Activated naive CD4-positive, alpha-beta T cell treated with anti-CD3 and anti-CD28 coated beads, Interleukin-2, amount 50 U/mL, for 24 hours (primary cell): Measurements from ENCODE around the gene PACSIN1.

Experiments
- H3K27ac Mint-ChIP-seq: one replicate; pipeline ENCODE4 v1.8.0; 2021; ENCODE audit warnings: mild to moderate bottlenecking, mixed read lengths
- H3K27me3 Mint-ChIP-seq: one replicate; pipeline ENCODE4 v1.8.0; 2021; ENCODE audit warnings: mixed read lengths
- H3K36me3 Mint-ChIP-seq: one replicate; pipeline ENCODE4 v1.8.0; 2021; ENCODE audit warnings: mixed read lengths
- H3K4me1 Mint-ChIP-seq: one replicate; pipeline ENCODE4 v1.8.0; 2021; ENCODE audit warnings: mixed read lengths
- H3K4me3 Mint-ChIP-seq: one replicate; pipeline ENCODE4 v1.8.0; 2021; ENCODE audit warnings: mild to moderate bottlenecking, mixed read lengths
- H3K9me3 Mint-ChIP-seq: one replicate; pipeline ENCODE4 v1.8.0; 2021; ENCODE audit warnings: mixed read lengths

Gene PACSIN1

DNA sequence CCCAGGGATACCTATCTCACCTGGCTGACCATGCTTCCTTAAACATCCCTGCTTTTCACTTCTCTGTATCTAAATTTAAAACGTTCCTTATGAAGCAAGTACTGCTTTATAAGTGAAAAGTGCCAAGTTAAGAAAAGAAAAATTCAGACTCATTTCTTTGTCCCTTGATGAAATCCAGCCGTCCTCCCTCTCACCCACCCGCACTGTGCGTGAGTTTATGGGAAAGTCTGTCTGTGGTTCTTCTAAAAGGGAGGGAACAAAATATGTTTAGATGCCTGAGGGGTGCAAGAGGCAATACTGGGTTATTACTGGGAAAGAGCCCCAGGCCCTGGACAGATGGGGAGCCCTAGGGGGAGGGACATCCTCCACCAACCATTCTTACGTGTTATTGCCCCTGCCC, 59.1 kb downstream of the PACSIN1 start:
- H3K9me3 Mint-ChIP-seq = no peaks in the 10 kb centered on the region
- H3K4me1 Mint-ChIP-seq = peaks cover 7% of the 10 kb centered on the region
- no peaks in the 10 kb centered on the region for H3K27me3 Mint-ChIP-seq
- H3K36me3 Mint-ChIP-seq = no peaks in the 10 kb centered on the region
- H3K27ac Mint-ChIP-seq = no peak overlapping the region
- H3K4me3 Mint-ChIP-seq = no peak overlapping the region

DNA sequence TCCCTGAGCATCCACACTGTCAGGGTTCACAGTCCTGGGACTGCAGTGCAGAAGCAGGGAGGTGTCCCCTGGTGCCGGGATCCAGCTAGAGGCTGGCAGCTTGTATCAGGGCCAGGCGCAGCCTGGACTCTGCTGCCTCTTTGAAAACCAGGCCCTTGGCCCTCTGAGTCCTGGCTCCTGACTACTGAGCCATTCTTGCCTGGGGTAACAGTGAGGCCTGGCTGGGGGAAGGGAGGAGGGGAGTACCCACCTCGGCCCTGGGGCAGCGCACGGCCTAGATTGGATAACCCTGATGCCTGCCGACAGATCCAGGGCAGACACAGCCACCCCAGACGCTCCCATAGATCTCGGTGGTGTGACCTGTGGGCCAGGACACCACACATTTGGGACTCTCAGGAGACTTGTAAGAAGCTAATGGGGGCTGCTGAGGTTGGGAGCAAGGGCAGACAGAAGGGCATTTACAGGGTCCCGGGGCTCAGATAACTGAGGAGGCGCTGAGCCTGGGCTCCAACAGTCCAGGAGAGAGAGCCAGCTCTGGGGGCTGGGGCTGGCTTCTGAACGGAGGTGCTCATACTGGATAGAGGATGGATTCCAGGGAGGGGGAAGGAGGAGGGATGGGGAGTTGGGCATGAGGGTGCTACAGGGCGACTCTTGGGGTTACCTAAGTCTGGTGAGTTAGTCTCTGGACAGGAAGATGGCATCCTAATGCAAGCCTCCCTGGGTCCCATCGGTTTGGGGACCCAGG, 59.7 kb downstream of the PACSIN1 start:
- H3K9me3 Mint-ChIP-seq = no peaks in the 10 kb centered on the region
- no peaks in the 10 kb centered on the region for H3K27me3 Mint-ChIP-seq
- H3K27ac Mint-ChIP-seq = no peak overlapping the region
- no peaks in the 10 kb centered on the region for H3K36me3 Mint-ChIP-seq
- no peak overlapping the region for H3K4me3 Mint-ChIP-seq
- H3K4me1 Mint-ChIP-seq = peaks cover 7% of the 10 kb centered on the region

DNA sequence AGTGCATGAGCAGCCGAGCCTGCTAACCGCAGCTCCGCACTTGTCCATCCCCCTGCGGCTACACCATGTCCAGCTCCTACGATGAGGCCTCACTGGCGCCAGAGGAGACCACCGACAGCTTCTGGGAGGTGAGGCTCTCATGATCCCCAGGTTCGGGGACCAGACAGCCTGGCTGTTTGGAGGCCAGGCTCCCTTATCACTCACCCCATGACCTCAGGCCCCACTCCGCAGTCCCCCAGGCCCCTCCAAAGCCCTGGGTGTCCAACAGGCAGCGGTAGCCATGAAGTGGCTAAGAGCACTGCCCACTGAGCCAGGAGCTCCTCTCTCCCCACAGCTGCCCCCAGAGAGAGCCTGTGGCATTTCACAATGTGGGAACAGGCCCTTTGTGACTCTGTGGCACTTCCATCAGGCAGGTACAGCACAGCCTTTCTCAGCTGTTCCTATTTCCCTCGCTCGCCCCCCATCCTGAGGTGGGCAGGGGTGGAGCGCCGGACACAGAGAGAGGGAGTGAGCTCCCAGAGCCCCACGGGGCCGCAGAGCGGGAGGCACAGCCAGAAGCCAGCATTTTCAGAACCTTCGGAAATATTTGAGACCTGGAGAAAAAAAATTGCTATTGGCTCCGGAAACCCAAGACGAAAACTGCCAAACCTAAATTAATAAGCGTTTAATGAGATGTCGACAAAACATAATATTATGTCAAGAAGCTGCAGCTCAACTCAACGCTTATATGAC, 60.5 kb downstream of the PACSIN1 start:
- Mint-ChIP-seq H3K4me3 (no peak overlapping the region), H3K4me1 (peaks cover 7% of the 10 kb centered on the region), H3K36me3 (no peaks in the 10 kb centered on the region), H3K27me3 (no peaks in the 10 kb centered on the region), H3K9me3 (no peaks in the 10 kb centered on the region), H3K27ac (no peak overlapping the region)

DNA sequence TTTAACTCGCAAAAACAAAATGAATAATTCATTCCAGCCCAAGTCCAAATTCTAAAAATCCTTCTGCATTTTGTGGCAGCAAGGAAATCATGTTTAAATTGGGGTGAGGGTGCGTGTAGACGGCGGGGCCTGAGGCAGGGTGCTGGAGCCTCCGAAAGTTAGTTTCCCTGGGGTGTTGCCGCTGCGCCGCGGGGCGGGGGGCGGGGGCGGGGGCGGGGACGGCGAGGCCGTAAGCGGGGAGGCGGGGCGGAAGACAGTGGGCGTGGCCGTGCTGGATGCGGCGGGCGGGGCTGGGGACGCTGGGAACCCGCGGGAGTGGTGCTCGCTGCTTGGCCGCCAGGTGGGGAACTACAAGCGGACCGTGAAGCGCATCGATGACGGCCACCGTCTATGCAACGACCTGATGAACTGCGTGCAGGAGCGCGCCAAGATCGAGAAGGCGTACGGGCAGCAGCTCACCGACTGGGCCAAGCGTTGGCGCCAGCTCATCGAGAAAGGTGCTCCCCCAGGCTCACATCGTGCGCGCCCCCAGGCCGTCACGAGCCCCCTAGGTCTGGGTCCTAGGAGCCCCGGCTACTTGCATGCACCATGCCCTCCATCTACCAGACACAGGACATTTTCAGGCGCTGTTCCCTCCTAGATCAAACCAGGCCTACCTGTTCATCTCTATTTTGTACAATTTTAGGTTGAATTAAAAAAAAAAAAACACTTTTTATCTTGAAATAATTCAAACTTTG, 61.3 kb downstream of the PACSIN1 start:
- Mint-ChIP-seq H3K4me1 (peaks cover 7% of the 10 kb centered on the region), H3K4me3 (peak overlapping the region; percentile 47), H3K36me3 (no peaks in the 10 kb centered on the region), H3K27me3 (no peaks in the 10 kb centered on the region), H3K9me3 (no peaks in the 10 kb centered on the region), H3K27ac (peak overlapping the region; percentile 35)

DNA sequence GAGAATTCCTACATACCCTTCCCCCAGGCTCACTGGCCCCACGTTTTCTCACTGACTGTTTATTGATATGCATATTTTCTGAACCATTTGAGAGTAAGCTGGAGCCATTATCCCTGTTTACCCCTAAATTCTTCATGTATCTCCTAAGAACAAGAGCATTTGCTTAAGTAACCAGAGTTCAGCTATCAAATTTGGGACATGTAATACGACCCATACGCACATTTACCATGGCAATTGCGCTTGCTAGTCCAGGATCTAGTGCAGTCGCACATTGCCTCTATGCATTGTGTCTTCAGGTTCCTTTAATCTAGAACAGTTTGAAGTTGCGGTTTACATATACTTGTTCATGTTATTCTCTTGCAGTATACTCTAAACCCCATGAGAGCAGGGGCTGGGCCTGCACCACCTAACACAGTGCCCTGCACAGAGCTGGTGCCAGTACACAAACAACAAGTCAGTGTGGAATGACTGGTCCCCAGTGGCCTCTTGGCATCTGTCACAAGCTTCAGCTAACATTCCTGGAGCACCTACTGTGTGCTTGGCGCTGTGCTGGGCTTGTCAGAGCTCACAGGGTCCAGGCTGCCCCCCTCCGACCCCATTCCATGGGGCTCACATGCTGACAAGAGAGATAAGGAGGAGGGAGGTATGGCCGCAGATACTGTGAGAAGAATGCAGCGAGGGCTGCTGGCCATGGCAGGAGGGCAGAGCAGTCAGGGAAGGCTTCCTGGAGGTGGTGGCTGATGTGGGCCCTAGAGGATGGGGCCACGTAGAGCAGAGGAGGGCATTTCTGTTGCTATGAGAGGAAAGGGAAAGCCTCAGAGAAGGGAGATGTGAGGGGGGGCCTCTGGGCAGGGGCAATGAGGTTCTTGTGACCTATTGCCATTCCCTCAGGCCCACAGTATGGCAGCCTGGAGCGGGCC, 62.1 kb downstream of the PACSIN1 start:
- Mint-ChIP-seq H3K27ac (peak overlapping the region; percentile 51), H3K36me3 (no peaks in the 10 kb centered on the region), H3K27me3 (no peaks in the 10 kb centered on the region), H3K4me3 (peak overlapping the region; percentile 47), H3K4me1 (peaks cover 7% of the 10 kb centered on the region), H3K9me3 (no peaks in the 10 kb centered on the region)

DNA sequence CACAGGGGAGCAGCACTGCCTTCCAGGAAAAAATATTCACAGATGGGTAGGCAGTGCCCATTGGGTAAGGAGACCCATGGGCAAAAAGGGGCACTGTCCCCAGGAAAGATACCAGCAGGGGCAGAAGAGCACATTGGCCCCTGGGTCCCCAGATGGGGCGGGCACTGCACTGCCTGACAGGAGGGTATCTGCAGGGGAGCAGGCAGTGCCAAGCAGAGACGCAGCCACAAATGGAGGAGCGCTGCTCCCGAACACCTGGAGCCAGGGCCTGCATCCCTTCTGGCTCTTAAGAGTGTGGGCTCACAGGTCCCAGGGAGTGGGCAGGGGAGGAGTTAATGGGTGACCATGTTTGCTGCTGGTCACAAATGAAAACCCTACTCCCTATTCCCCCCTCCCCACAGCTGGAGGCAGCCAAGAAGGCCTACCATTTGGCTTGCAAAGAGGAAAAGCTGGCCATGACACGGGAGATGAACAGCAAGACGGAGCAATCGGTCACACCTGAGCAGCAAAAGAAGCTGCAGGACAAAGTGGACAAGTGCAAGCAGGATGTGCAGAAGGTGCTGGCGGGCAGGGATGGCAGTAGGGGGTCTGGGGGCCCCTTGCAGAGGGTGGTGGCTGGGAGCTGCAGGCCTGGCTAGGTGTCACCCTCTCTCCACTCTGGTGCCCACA, 63.3 kb downstream of the PACSIN1 start:
- no peaks in the 10 kb centered on the region for H3K36me3 Mint-ChIP-seq
- no peaks in the 10 kb centered on the region for H3K27me3 Mint-ChIP-seq
- no peaks in the 10 kb centered on the region for H3K9me3 Mint-ChIP-seq
- H3K4me1 Mint-ChIP-seq = peaks cover 7% of the 10 kb centered on the region
- H3K27ac Mint-ChIP-seq = no peak overlapping the region
- no peak overlapping the region for H3K4me3 Mint-ChIP-seq

DNA sequence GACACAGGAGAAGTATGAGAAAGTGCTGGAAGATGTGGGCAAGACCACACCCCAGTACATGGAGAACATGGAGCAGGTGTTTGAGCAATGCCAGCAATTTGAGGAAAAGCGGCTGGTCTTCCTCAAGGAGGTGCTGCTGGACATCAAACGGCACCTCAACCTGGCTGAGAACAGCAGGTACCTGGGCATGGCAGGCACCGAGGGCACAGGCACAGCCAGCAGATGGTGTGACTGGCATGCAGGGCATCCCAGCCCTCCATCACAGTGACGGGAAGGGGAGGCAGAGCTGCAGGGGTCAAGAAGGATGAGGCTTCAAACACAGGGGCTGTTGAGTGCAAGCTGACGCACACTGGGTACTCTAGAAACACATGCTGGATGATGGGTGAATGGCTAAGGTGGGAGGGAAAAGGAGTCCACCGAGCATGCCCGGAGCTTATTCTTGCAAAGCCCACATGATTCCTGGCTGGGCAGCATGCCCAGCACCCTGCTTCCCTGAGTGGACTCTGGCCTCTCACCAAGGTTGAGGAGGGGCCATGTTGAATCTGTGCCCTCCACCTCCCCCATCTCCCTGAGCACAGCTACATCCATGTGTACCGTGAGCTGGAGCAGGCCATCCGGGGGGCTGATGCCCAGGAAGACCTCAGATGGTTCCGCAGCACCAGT, 63.9 kb downstream of the PACSIN1 start:
- Mint-ChIP-seq H3K4me3 (no peak overlapping the region), H3K4me1 (peaks cover 7% of the 10 kb centered on the region), H3K27ac (no peak overlapping the region), H3K9me3 (no peaks in the 10 kb centered on the region), H3K36me3 (no peaks in the 10 kb centered on the region), H3K27me3 (no peaks in the 10 kb centered on the region)

DNA sequence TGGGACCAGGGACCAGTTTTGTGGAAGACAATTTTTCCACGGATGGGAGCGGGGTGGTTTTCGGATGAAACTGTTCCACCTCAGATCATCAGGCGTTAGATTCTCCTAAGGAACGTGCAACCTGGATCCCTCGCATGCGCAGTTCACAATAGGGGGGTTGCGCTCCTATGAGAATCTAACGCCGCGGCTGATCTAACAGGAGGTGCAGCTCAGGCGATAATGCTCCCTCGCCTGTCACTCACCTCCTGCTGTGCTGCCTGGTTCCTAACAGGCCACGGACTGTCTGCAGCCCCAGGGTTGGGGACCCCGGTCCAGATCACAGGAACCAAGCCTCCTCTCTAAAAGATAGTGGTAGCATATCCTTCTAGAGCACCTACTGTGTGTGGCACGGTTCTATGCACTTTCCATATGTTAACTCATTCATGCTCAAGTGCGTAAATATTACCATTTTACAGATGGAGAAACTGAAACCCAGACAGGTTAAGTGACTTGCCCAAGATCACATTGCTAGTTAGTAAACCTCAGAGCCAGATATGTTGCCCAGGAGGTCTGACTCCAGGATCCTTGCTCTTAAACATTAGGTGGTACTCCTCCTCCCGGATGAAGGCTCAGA, 65.0 kb downstream of the PACSIN1 start:
- peaks cover 7% of the 10 kb centered on the region for H3K4me1 Mint-ChIP-seq
- H3K4me3 Mint-ChIP-seq = no peak overlapping the region
- H3K9me3 Mint-ChIP-seq = no peaks in the 10 kb centered on the region

DNA sequence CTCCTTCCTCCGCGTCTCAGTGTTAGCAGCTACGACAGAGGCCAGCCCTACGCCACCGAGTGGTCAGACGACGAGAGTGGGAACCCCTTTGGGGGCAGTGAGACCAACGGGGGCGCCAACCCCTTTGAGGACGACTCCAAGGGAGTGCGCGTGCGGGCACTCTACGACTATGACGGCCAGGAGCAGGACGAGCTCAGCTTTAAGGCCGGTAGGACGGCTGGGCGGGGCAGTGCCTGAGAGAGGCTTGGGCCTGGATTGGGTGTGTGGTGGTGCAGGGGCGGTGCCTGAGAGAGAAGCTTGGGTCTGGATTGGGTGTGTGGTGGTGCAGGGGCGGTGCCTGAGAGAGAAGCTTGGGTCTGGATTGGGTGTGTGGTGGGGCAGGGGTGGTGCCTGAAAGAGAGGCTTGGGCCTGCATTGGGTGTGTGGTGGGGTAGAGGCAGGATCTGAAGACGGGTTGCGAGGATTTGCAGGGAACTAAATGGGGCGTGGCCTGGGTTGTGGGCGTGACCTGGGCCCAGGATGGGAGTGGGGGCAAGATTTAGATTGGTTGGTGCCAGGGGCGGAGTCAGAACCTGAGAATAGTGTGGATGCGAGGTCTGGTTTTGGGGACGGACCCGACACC, 65.8 kb downstream of the PACSIN1 start:
- Mint-ChIP-seq H3K4me3 (no peak overlapping the region), H3K27ac (no peak overlapping the region), H3K4me1 (peaks cover 7% of the 10 kb centered on the region), H3K27me3 (no peaks in the 10 kb centered on the region), H3K36me3 (no peaks in the 10 kb centered on the region), H3K9me3 (no peaks in the 10 kb centered on the region)

More for the DNA sequence above, 65.0 kb downstream of the PACSIN1 start:
- no peaks in the 10 kb centered on the region for H3K36me3 Mint-ChIP-seq
- H3K27ac Mint-ChIP-seq = no peak overlapping the region
- H3K27me3 Mint-ChIP-seq = no peaks in the 10 kb centered on the region

DNA sequence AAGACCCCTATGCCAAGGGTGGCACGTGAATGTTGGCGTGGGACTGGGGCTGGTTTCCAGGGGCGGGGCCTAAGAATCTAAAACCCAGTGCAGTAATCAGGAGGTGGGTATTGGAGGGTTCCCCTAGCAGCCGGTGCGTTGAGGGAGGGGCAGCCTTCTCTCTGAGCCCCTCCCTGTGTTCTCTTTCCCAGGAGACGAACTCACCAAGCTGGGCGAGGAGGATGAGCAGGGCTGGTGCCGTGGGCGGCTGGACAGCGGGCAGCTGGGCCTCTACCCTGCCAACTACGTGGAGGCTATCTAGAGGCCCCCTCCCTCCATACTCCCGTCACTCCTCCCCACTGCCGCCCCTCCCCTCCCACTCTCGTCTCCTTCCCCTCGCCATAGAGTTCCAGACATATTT, 66.4 kb downstream of the PACSIN1 start:
- Mint-ChIP-seq H3K27me3 (no peaks in the 10 kb centered on the region), H3K27ac (no peak overlapping the region), H3K36me3 (no peaks in the 10 kb centered on the region), H3K4me1 (peaks cover 6% of the 10 kb centered on the region), H3K9me3 (no peaks in the 10 kb centered on the region), H3K4me3 (no peak overlapping the region)

DNA sequence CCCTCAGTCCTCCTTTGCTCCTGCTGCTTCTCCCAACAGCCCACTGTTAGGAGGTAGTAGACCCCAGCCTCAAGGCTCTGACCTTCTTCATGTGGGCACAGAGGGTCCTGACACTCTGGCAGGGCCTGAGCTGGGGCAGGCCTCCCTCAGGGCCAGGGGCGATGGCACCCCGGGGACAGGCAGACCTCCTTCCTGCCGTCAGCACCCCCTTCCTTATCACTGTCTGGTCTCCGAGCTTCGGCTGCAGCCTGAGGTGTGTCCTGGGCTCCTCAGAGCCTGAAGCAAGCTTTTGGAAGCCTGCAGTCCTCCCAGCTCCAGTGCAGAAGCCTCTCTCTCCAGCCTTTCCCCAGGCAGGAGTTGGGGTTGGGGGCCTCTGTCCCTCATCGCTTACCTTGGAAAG, 68.3 kb downstream of the PACSIN1 start:
- H3K4me1 Mint-ChIP-seq = no peaks in the 10 kb centered on the region
- no peaks in the 10 kb centered on the region for H3K9me3 Mint-ChIP-seq
- H3K27me3 Mint-ChIP-seq = no peaks in the 10 kb centered on the region

DNA sequence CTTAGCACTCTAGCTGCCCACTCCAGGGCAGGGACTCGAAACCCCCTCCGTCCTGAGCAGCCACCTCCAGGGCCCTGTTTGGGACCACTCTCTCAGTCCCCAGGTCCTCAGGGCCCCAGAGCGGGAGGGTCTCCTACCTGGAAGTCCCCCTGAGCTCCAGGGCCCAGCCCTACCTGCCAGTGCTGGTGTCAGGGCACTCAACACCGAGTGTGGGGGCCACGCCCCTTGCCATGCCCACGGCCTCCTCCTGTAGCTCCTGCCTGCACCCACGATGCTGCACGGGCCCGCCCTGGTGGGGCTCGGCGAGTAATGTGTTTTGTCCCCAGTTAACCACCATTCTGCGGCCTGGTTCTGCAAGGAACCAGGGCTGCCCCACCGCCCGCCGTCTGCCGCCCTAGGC, 68.8 kb downstream of the PACSIN1 start:
- Mint-ChIP-seq H3K9me3 (no peaks in the 10 kb centered on the region), H3K27me3 (no peaks in the 10 kb centered on the region), H3K27ac (no peak overlapping the region), H3K4me1 (no peaks in the 10 kb centered on the region), H3K36me3 (no peaks in the 10 kb centered on the region), H3K4me3 (no peak overlapping the region)

More for the DNA sequence above, 68.3 kb downstream of the PACSIN1 start:
- Mint-ChIP-seq H3K36me3 (no peaks in the 10 kb centered on the region), H3K4me3 (no peak overlapping the region), H3K27ac (no peak overlapping the region)

DNA sequence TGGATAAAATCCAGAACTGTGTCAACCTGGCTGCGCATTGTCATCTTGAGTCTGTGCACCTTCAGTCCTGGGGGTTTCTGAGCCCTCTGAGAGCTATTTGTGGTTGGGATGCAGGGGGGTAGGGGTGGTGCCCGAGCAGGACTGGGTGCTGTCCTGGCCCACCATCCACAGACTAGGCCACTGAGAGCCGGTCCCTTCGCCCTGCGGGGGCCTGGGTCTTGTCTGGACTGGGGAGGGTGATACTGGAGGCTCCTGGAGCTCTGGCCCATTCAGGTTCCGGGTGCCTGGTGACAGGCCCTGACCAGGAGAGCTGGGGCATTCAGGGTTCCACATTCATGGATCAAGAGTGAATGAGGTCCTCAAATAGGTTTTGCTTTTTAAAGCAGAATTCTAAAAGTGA, 69.3 kb downstream of the PACSIN1 start:
- no peaks in the 10 kb centered on the region for H3K27me3 Mint-ChIP-seq
- H3K4me1 Mint-ChIP-seq = no peaks in the 10 kb centered on the region
- no peak overlapping the region for H3K4me3 Mint-ChIP-seq
- H3K27ac Mint-ChIP-seq = no peak overlapping the region
- H3K36me3 Mint-ChIP-seq = no peaks in the 10 kb centered on the region
- H3K9me3 Mint-ChIP-seq = no peaks in the 10 kb centered on the region

DNA sequence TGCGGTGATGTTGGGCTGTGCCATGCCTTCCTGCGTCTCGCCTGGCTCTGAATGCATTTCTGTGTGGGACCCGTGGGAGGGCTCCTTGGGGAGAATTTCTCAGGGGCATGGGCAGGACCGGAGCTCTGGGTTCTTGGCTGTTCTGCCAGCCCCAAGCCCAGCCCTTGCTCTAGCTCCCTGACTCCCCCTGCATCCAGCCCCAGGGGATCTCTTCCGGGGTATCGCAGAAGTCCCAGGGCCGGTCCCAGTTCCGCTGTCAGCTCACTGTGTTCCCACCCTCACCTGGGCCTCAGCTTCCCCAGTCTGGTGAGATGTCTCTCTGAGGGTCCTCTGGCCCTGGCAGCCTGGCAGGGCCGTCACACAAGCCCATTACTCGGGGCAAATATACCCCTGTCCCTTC, 69.8 kb downstream of the PACSIN1 start:
- no peaks in the 10 kb centered on the region for H3K4me1 Mint-ChIP-seq
- H3K27ac Mint-ChIP-seq = no peak overlapping the region
- no peaks in the 10 kb centered on the region for H3K36me3 Mint-ChIP-seq
- no peaks in the 10 kb centered on the region for H3K9me3 Mint-ChIP-seq
- H3K27me3 Mint-ChIP-seq = no peaks in the 10 kb centered on the region
- H3K4me3 Mint-ChIP-seq = no peak overlapping the region
